Measurements from ENCODE around the gene DNAAF8. TPM values are rescaled to one million over a fixed set of nuclear protein-coding genes. Genes with fewer than 3 reads are reported as not detected.

The DNAAF8 gene
- polyA plus RNA-seq, 2 of the 4 experiments (the other 2 are of a cell fraction), result 1.6 TPM

- POLR2A ChIA-PET, result interaction anchor here (0.9 to 2.3 kb wide), 10 partner anchors 8 to 176 kb away, joined by 3 to 25 read pairs (median 4); partner anchors contain the start of genes ANKS3, DNAAF8, GLYR1 and ROGDI
Measured at GRCh38 chr16:4767872-4768548, 33.7 kb downstream of the DNAAF8 start.

GRCh38 chr16:4768549-4769305 is 34.4 kb downstream of the DNAAF8 start:
- H3K4me2 ChIP-seq, result peak overlapping the region; percentile 86
- ChIA-PET POLR2A (interaction anchor here (0.5 to 2.3 kb wide), 13 partner anchors 9 to 191 kb away, joined by 3 to 25 read pairs (median 4); partner anchors contain the start of genes ANKS3, DNAAF8, GLYR1 and ROGDI), CTCF (interaction anchor here (1.0 to 2.2 kb wide), 4 partner anchors 9 to 258 kb away, joined by 3 to 13 read pairs (median 4); no protein-coding TSS in a partner anchor)
- 5% methylated on average over 20 of the region's 48 CpGs for WGBS (ENCODE audit: missing lambda C conversion rate)
- H3K9me3 ChIP-seq, result no peaks in the 10 kb centered on the region
- peak; percentile 96 for DNase-seq (ENCODE audit: low read depth in 1 of 2, low spot score in 1 of 2)
- H3K4me1 ChIP-seq, result peaks cover 17% of the 10 kb centered on the region; the same call in 2 of the 3 replicates
- peak; percentile 88 to 92 for ATAC-seq
- H3K27ac ChIP-seq, result peak overlapping the region; percentile 84 to 98
- peak overlapping the region; percentile 81 for H3K4me3 ChIP-seq
- no peak for FAIRE-seq
- TF ChIP-seq JUN (IDR thresholded peaks at IDR 0.05) (peak; percentile 47 to 70; a peak in 4 of 5 replicates), KDM1A (IDR thresholded peaks at IDR 0.05; ENCODE audit: low read depth) (peak; percentile 98), TP53 (CRISPR knock-in tag; IDR thresholded peaks at IDR 0.05) (no peak), SREBF2 (IDR thresholded peaks at IDR 0.05) (no peak), EHMT2 (IDR thresholded peaks at IDR 0.05; ENCODE audit: low read depth) (no peak), FOSB (CRISPR knock-in tag; IDR thresholded peaks at IDR 0.05) (no peak), CHD2 (IDR thresholded peaks at IDR 0.05; ENCODE audit: low read length, partially characterized antibody) (peak; percentile 89), KDM5A (IDR thresholded peaks at IDR 0.05) (no peak), ELK1 (IDR thresholded peaks at IDR 0.05; ENCODE audit: low read depth, low read length) (no peak), ZNF302 (CRISPR knock-in tag; IDR thresholded peaks at IDR 0.05) (no peak), BCL3 (IDR thresholded peaks at IDR 0.05) (peak; percentile 75; the same call in 1 of the 3 replicates), JUNB (IDR thresholded peaks at IDR 0.05) (no peak), MAFK (IDR thresholded peaks at IDR 0.05; ENCODE audit: partially characterized antibody) (no peak), HMGXB4 (CRISPR knock-in tag; IDR thresholded peaks at IDR 0.05; ENCODE audit: borderline replicate concordance) (no peak), E2F6 (IDR thresholded peaks at IDR 0.05; ENCODE audit: borderline replicate concordance, low read depth) (no peak), CHD4 (IDR thresholded peaks at IDR 0.05; ENCODE audit: borderline replicate concordance) (peak; percentile 71; the same call in 1 of the 2 replicates), ATOH8 (CRISPR knock-in tag; IDR thresholded peaks at IDR 0.05; ENCODE audit: low read depth) (no peak), ZSCAN20 (CRISPR knock-in tag; IDR thresholded peaks at IDR 0.05) (no peak), PBX3 (IDR thresholded peaks at IDR 0.05) (no peak), BHLHE40 (IDR thresholded peaks at IDR 0.05; ENCODE audit: low read depth, low read length) (no peak), ZC3H11A (IDR thresholded peaks at IDR 0.05) (no peak), CBX2 (IDR thresholded peaks at IDR 0.05; ENCODE audit: borderline replicate concordance, low read depth) (no peak), HDAC2 (IDR thresholded peaks at IDR 0.05) (peak; percentile 90; the same call in 1 of the 2 replicates), HOXB13 (CRISPR knock-in tag; IDR thresholded peaks at IDR 0.05; ENCODE audit: low read depth) (no peak), HOXA7 (CRISPR knock-in tag; IDR thresholded peaks at IDR 0.05) (no peak), USF2 (IDR thresholded peaks at IDR 0.05) (no peak)

More at GRCh38 chr16:4767872-4768548, 33.7 kb downstream of the DNAAF8 start:
- Histone ChIP-seq H3K9me3 (no peaks in the 10 kb centered on the region), H3K4me2 (peak overlapping the region; percentile 86), H3K4me1 (peaks cover 17% of the 10 kb centered on the region; the same call in 2 of the 3 replicates), H3K4me3 (peak overlapping the region; percentile 81), H3K27ac (peak overlapping the region; percentile 84 to 98)
- ATAC-seq (peak in 1 of 2 experiments; percentile 10; a peak in 1 of 6 replicates), FAIRE-seq (no peak), DNase-seq (ENCODE audit: low read depth in 1 of 2, low spot score in 1 of 2) (peak in 1 of 2 experiments; percentile 50)
- CTCF ChIA-PET, result interaction anchor here (1.0 to 2.2 kb wide), 2 partner anchors 188 to 259 kb away, joined by 3 to 13 read pairs; no protein-coding TSS in a partner anchor
- 41% methylated on average over 17 of the region's 17 CpGs for WGBS (ENCODE audit: missing lambda C conversion rate)
- no peak for TF ChIP-seq MYC (IDR thresholded peaks at IDR 0.05; ENCODE audit: borderline replicate concordance, low read length)

Data from A549 (cell line).